Mononuclear cell (primary cell): ENCODE data around the gene SSUH2. TPM values are rescaled to one million over a fixed set of nuclear protein-coding genes. Genes with fewer than 3 reads are reported as not detected.
"Not testable (repeated sequence)": the region's sequence is repeated elsewhere in the genome, so short reads cannot be mapped to it uniquely, and the experiment has no call there.

Source experiments
- H3K27me3 ChIP-seq: 2 replicates; pipeline ENCODE4 v1.6.0; 2011; ENCODE audit warnings: low read length, control low read depth; ENCODE audit not compliant: insufficient read depth
- H3K4me1 ChIP-seq: 2 replicates; pipeline ENCODE4 v1.5.1; 2011; ENCODE audit warnings: mild to moderate bottlenecking, low read length, control low read depth; ENCODE audit not compliant: insufficient read depth
- H3K4me3 ChIP-seq: 2 replicates; pipeline ENCODE4 v1.5.1; 2011; ENCODE audit warnings: mild to moderate bottlenecking, low read length, moderate library complexity
- H3K9me3 ChIP-seq: 2 replicates; pipeline ENCODE4 v1.5.1; 2011; ENCODE audit warnings: low read depth, mild to moderate bottlenecking, control low read depth, low read length
- total RNA-seq: library from RNA; depleted of rRNA; stranded (reverse); fragments of >200 nt; gene quantifications from one replicate; pipeline ENCODE4 v1.2.3, GENCODE V29; 2012

SSUH2 gene
- total RNA-seq, 1 donor = not detected

DNA sequence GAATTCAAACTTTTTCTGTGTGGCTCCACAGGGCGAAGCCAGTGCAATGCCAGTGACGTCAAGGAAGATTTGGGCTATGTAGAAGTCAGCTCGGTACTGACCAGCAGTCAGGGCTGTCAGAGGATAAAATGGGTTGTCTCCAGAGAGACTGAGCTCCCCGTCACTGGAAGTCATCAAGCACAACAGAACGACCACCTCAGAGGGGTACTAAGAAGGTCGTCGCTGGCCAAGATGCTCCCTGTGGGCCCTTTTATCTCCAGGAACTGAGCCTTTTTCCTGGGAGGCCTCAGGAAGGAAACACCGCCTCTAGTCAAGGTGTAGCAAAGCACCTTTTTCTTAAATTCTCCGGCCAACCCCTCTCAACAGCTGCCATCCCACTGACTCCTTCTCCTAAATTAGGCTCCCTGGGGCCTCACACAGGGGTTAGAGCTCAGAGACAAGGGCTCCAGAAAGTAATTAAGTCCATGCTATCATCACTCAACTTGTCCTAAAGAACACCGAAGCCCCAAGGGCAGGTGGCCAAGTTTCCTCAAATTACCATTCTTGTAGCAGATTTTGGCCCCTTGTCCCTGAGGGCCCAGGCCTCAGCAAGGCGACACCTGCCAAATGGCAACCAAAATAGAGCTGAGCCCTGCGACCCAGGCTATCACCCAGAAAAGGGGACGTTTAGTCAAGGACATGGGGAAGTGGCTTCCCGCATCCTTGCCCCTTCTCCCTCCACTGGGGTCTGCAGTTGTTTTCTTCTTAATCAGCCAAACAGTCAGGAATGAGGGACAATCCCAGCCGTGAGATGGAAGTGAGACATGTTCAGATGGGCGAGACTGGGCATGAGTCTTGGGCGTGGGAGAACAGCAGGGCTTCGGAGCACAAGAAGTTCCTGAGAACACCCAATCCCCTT lies 48.0 kb downstream of the SSUH2 start:
- Histone ChIP-seq H3K9me3 (no peaks in the 10 kb centered on the region), H3K4me3 (no peak overlapping the region), H3K27me3 (no peaks in the 10 kb centered on the region), H3K4me1 (no peaks in the 10 kb centered on the region)

DNA sequence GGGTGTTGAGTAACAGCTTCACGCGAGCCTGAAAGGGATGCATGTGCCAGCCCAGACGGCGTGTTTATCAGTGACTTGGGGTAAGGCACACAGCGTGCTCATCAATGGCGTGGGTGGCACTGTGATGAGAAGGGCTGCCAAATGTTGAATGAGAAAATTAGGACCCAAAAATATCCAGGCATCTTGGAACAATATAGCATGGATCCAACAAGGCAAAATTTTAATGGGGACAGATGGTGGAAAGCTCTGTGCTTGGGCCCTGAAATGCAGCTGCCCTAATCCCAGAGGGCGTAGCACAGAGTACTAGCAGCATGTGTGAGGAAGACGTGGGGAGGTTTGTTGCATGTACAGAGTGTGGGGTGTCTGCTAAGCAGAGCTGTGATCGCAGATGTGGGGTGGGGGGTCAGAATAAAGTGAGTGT lies 48.9 kb downstream of the SSUH2 start:
- Histone ChIP-seq H3K4me3 (no peak overlapping the region), H3K9me3 (no peaks in the 10 kb centered on the region), H3K27me3 (no peaks in the 10 kb centered on the region), H3K4me1 (no peaks in the 10 kb centered on the region)

DNA sequence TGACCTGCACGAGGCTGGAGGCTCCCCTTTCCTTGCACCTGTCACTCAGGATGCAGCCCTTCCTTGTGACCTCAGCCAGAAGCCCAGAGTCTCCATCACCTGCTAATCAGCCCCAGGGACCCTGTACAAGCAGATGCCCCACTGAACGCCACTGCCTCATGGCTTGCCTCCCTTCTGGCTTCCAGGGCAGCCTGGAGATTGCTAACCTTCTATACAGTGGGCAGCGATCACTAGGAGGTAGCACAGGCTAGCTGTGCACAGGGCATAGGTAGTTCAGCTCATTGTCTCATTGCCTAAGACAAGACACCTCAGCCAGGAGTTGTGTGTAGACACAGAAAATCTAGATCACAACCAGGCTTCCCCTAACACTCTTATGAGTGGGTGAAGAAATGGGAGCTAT lies 49.3 kb downstream of the SSUH2 start:
- no peaks in the 10 kb centered on the region for H3K9me3 ChIP-seq
- H3K4me3 ChIP-seq = no peak overlapping the region
- no peaks in the 10 kb centered on the region for H3K4me1 ChIP-seq
- H3K27me3 ChIP-seq = no peaks in the 10 kb centered on the region

DNA sequence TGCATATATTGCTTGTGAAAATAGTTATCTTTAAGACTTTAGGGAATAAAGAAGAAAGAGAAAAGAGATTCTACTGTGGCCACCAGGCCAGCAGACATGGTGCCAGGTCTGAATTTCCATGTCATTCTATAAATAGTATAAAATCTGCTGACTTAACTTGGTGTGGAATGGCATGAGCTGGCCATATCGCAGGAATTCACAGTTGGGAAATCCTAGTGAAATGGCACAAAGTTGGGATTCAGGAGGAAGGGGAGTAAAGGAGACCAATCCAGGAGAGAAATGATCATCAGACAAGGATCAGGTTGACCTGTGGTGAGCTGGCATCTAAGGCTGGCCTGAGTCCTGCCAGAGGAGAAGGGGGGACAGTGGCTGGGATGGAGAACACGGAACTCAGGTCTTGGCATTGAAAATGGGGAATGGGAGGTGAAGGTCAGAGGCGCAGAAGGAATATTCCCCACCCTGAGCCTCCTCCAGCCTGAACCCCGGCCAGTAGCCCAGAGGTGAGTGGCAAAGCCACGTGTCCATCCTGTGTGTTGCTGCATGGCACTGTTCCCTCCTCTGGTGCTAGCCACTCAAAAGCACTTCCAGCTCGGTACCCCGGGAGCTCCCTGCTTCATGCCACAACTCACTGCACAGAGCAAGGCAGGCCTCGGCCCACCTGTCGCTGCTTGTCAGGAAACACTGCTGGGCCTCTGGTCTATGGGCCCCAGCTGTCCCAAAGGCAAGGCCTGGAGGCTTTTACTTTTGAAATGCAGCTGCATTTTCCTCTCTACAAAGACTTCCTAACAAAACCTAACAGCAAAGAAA lies 51.4 kb downstream of the SSUH2 start:
- no peaks in the 10 kb centered on the region for H3K27me3 ChIP-seq
- H3K9me3 ChIP-seq = no peaks in the 10 kb centered on the region
- no peaks in the 10 kb centered on the region for H3K4me1 ChIP-seq
- no peak overlapping the region for H3K4me3 ChIP-seq

DNA sequence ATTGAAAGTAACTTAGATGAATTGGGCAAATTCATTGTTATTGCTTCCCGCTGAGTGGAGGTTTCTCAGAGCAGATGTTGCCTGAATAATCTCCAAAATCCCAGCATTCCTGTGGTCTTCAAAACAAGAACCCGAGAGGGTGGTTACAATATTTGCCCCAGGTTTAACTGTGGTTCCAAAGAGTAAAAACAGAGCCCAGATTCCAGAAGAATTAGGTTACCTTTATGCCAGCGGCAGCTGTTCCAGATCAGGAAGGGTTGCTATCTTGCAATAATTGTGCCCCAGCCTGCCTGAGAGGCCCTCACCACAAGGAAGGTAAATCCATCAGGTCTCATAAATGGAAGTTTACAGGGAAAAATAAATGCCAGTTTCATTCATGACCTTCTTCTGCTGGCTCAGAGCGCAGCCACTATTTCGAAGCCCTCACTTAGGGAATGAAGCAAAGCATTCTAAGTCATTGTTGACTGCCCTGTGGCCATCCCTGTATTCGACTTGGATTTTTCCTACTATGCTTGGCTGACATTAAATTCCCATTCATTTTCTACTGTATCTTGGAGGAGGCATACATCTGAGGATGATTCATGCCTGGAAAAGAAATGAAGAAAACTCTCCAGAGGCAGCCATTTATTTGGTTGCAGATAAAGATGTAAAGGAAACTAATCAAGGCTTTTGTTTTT lies 54.6 kb downstream of the SSUH2 start:
- Histone ChIP-seq H3K4me1 (no peaks in the 10 kb centered on the region), H3K9me3 (no peaks in the 10 kb centered on the region), H3K27me3 (no peaks in the 10 kb centered on the region), H3K4me3 (no peak overlapping the region)

DNA sequence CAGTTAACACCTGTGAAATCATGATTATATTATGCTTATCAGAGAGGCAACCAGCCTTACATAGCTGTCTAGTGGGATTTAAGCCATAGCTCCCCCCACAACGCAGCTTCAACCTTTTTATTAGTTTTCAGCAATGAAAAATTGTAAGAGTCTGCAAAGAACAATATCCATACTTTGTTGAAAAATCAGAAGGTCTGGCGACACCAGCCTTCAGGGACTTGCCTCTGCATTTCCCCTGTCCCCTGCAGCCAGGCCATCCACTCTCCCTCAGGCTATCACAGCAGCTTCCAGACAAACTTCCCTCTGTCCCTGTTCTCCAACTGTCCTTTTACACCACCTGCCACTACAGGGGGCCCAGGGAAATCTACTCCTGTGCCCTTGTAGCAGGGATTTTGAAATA lies 59.9 kb downstream of the SSUH2 start:
- no peaks in the 10 kb centered on the region for H3K4me1 ChIP-seq
- H3K9me3 ChIP-seq = no peaks in the 10 kb centered on the region
- no peak overlapping the region for H3K4me3 ChIP-seq
- H3K27me3 ChIP-seq = no peaks in the 10 kb centered on the region

DNA sequence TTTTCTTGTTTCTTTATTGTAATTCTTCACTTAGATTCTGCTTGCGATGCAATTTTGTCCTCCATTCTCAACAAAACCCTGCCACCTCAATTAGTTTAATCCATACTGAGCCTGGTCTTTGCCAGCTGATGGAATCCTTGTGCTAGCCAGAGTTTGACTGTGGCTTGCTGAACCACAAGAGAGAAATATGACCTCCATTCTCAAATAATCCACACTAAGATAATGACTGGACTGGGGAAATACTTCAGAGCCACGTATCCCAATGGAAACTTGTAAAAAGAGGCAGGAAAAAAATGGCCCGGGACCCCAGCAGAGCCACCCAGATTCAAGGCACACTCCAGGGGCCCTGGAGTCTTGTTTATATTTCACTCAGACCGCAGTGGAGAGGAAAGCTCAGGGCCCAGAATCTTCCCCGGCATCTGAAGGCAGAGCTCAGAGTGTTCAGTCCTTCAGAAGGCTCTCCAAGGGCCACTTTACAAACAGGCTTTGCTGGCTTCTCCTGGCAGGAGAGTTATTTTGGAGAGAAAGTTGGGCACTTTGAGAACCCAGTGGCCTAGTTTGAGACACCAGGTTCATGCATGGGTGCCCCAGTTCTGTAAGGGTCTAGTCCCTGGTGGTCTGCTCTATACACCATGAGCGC lies 62.7 kb downstream of the SSUH2 start:
- Histone ChIP-seq H3K4me3 (no peak overlapping the region), H3K4me1 (no peaks in the 10 kb centered on the region), H3K27me3 (no peaks in the 10 kb centered on the region), H3K9me3 (no peaks in the 10 kb centered on the region)

DNA sequence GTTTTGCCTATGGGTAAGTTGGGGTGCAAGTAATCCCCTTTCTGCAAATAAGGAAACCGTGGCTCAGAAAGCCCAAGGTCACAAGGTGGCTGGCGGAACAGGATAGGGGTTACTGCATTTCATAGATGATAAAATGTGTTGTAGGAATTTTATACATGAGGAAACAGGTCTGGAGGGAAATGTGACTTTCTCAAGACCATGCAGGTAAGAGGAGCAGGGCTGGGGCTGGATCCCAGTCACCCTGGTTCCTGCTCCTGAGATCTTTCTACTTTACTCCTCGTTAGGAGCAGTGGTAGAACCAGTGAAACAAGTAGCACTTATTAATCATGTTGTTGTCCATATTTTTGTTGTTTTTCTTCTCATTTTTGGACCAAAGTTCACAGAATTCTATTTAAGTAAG lies 63.2 kb downstream of the SSUH2 start:
- Histone ChIP-seq H3K4me1 (no peaks in the 10 kb centered on the region), H3K4me3 (no peak overlapping the region), H3K9me3 (no peaks in the 10 kb centered on the region), H3K27me3 (no peaks in the 10 kb centered on the region)

DNA sequence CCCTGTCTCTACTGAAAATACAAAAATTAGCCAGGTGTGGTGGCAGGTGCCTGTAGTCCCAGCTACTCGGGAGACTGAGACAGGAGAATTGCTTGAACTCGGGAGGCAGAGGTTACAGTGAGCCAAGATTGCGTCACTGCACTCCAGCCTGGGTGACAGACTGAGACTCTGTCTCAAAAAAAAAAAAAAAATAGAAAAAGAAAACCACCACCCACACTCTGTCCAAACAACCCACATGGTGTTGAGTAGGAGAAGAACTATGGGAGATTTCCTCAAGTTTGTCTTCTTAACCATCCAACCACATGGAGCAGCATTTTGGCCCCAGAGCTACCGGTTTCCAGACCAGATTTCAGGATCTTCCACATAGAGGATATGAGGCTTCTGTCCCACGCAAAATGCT lies 64.2 kb downstream of the SSUH2 start:
- H3K27me3 ChIP-seq, H3K9me3 ChIP-seq, H3K4me3 ChIP-seq, H3K4me1 ChIP-seq: not testable (repeated sequence)

DNA sequence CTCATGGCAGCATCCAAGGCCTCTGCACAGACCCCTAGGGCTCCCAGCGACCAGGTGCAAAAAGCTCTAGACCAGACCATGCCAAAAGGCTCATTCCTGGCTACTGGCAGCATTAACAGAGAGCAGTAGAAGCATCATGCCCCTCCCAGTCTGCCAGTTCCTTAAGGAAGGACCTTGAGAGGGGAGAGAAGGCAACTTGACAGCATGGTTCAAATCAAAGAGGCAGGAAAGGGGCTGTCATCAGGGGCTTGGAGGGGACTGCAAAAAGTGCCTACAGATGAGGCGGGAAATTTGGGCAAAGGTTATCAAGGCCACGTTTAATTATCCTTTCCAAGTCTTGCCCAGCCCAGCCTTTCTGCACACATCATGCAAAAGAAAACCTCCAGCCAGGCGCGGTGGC lies 64.7 kb downstream of the SSUH2 start:
- Histone ChIP-seq H3K4me3 (no peak overlapping the region), H3K27me3 (no peaks in the 10 kb centered on the region), H3K4me1 (no peaks in the 10 kb centered on the region), H3K9me3 (no peaks in the 10 kb centered on the region)

DNA sequence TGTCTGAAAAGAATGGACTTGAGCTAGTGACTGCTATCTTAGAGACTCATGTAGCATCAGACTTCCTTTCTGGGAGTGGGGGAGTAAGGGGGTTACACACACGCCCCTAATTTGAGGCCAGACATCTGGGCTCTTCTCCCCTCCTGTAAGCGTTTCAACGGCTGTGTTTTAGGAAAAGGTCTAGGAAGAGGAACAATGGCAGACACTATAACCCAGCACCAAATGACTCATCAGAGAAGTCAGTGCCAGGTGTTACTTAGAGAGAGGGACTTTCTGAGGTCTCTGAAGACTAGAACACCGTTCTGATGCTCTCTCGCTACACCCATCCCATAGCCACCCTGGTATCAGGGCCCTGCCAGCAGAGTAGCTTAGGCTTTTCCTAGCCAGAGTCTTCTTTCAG lies 65.5 kb downstream of the SSUH2 start:
- no peaks in the 10 kb centered on the region for H3K27me3 ChIP-seq
- H3K4me1 ChIP-seq = no peaks in the 10 kb centered on the region
- no peaks in the 10 kb centered on the region for H3K9me3 ChIP-seq
- no peak overlapping the region for H3K4me3 ChIP-seq

DNA sequence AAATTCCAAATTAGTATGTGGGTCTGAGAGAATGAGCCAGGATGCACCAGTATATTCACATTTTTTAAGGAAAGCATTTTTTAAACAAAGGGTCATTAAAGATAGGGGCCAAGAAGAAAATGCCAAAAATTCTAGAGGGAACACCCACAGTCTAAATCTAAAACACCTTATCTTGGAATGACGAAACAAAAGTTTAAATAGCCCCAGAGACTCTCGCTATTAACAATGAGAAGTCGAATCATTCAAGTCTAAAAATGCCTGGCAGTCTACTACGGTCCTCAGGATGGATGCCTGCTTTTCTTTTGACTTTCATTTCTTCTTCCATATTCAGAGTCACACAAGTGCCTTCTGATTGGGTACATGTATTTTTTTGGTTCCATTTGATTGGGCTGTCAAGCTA lies 66.3 kb downstream of the SSUH2 start:
- Histone ChIP-seq H3K27me3 (no peaks in the 10 kb centered on the region), H3K4me1 (no peaks in the 10 kb centered on the region), H3K9me3 (no peaks in the 10 kb centered on the region), H3K4me3 (no peak overlapping the region)

DNA sequence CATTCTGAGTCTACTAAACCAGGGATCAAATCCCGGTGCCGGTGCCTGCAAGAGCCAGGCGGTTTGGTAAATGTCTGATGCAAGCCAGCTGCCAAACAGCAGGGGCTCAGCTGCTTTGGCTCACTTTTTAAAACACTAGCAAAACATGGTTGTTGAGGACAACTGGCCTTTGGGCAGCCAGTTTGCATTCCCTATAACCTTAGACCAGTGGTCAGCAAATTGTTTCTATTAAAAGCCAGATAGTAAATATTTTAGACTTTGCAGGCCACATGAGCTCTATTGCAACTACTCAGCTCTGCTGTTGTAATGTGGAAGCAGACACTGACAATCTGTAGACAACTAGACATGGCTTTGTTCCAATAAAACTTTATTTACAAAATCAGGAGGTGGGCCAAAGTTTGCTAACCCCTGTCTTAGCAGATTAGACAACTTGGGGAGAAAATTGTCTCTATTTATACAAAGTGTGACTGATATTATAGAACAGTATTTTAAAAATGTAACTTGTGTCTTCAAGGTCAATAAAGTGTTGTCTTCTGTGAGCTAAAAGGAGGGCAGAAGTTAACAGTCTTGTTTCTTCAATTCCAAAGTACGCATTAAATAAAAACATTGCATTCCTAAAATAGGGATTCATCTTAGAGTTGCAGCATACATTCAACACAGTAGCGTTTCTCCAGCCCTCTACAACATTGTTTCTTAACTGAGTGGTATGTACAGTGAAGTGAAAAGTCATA lies 67.6 kb downstream of the SSUH2 start:
- Histone ChIP-seq H3K4me3 (no peak overlapping the region), H3K9me3 (no peaks in the 10 kb centered on the region), H3K4me1 (no peaks in the 10 kb centered on the region), H3K27me3 (no peaks in the 10 kb centered on the region)

DNA sequence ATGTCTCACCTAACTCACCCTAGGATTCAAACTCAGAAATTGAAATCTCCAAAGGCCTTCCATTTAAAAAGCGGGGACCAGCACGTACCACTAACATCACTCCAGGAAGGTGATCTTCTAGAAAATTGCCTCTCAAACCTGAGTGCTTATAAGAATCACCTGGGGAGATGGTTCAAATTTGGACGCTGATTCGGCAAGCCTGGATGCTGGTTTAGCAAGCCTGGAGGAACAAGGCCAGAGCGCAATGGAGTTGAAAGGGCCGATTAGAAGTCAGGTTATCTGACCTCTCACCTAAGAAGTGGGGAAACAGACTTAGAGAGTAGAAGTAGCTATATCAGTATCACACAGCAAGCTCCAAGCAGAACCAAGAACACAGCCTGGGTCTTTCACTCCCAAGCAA lies 68.2 kb downstream of the SSUH2 start:
- Histone ChIP-seq H3K27me3 (no peaks in the 10 kb centered on the region), H3K4me3 (no peak overlapping the region), H3K4me1 (no peaks in the 10 kb centered on the region), H3K9me3 (no peaks in the 10 kb centered on the region)
